Activated B cell treated with CpG ODN at 0.5 μM for 24 hours (primary cell): ENCODE results near the gene IGFLR1. TPM values are rescaled to one million over a fixed set of nuclear protein-coding genes. Genes with fewer than 3 reads are reported as not detected.

ENCODE experiments used
- ATAC-seq: fragments of 200-7000 bp; cut with Tn5 transposase; one replicate; pipeline ENCODE4 v1.10.0; 2021; ENCODE audit warnings: low read depth, mild to moderate bottlenecking, moderate library complexity
- CTCF ChIA-PET: fragments of 350-600 bp; sonication (Branson Sonifier 250); formaldehyde crosslinking; loops from one replicate; lab custom pipeline; 2021; ENCODE audit warnings: antibody characterized with exemption; lab: Charles Lee
- POLR2A ChIA-PET: fragments of 350-600 bp; sonication (Branson Sonifier 250); formaldehyde crosslinking; loops from one replicate; lab custom pipeline; 2021; ENCODE audit warnings: antibody characterized with exemption; lab: Charles Lee
- DNase-seq: peaks from one replicate; pipeline ENCODE4 v3.0.0; 2022
- H3K27ac Mint-ChIP-seq: one replicate; pipeline ENCODE4 v1.8.0; 2020; ENCODE audit warnings: mixed read lengths
- H3K27me3 Mint-ChIP-seq: one replicate; pipeline ENCODE4 v1.8.0; 2021; ENCODE audit warnings: mixed read lengths
- H3K36me3 Mint-ChIP-seq: one replicate; pipeline ENCODE4 v1.8.0; 2021; ENCODE audit warnings: low read depth, mixed read lengths
- H3K4me1 Mint-ChIP-seq: one replicate; pipeline ENCODE4 v1.8.0; 2021; ENCODE audit warnings: mixed read lengths
- H3K4me3 Mint-ChIP-seq: one replicate; pipeline ENCODE4 v1.8.0; 2020; ENCODE audit warnings: mild to moderate bottlenecking, mixed read lengths
- H3K9me3 Mint-ChIP-seq: one replicate; pipeline ENCODE4 v1.8.0; 2020; ENCODE audit warnings: mixed read lengths
- intact Hi-C: fragments of 100-400 bp; cut with micrococcal nuclease; formaldehyde crosslinking; loops from one replicate; pipeline ENCODE4 v1.15.1; 2024
- total RNA-seq: library from RNA; stranded (reverse); gene quantifications from 2 replicates; pipeline ENCODE4 v1.2.3, GENCODE V29; 2022
- TF ChIP-seq, protein P1 (sequence below): fragments of 200-600 bp; IDR thresholded peaks from one replicate; pipeline ENCODE4 v1.8.0; 2022; ENCODE audit warnings: antibody characterized with exemption, mild to moderate bottlenecking

IGFLR1 gene
- total RNA-seq, 1 donor from 2014 or later = 130 TPM

DNA sequence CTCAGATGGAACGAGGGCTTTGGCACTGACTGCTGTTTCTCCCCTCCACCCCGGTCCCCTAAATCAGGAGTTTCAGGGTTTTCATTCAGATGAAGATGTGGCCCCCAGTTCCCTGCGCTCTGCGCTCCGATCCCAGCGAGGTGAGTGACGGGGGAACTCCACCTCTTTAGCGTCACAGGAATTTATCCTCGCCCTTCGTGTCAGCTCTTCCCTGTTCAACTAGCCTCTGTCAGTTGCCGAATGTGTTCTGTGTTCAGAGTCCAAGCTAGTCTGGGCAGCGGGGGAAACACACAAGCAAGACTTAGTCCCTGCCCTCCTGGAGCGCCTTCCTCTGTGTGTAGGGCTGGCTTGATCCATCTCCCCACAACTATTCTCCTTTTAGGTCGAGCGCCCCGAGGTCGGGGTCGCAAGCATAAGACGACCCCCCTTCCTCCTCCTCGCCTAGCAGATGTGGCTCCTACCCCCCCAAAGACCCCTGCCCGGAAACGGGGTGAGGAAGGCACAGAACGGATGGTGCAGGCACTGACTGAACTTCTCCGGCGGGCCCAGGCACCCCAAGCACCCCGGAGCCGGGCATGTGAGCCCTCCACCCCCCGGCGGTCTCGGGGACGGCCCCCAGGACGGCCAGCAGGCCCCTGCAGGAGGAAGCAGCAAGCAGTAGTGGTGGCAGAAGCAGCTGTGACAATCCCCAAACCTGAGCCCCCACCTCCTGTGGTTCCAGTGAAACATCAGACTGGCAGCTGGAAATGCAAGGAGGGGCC lies 22.7 kb downstream of the IGFLR1 start:
- ChIA-PET CTCF (interaction anchor here (1.2 kb wide), 1 partner anchor 23 kb away, joined by 3 read pairs; the partner anchor contains the start of gene IGFLR1), POLR2A (interaction anchor here (0.6 to 3.4 kb wide), 7 partner anchors 18 to 37 kb away, joined by 3 to 22 read pairs (median 12); partner anchors contain the start of genes HSPB6, IGFLR1, LIN37 and PSENEN)
- no peak for ATAC-seq
- no peaks in the 10 kb centered on the region for H3K9me3 Mint-ChIP-seq
- peaks cover 44% of the 10 kb centered on the region for H3K4me1 Mint-ChIP-seq
- peaks cover 48% of the 10 kb centered on the region for H3K36me3 Mint-ChIP-seq
- TF ChIP-seq, protein P1, sequence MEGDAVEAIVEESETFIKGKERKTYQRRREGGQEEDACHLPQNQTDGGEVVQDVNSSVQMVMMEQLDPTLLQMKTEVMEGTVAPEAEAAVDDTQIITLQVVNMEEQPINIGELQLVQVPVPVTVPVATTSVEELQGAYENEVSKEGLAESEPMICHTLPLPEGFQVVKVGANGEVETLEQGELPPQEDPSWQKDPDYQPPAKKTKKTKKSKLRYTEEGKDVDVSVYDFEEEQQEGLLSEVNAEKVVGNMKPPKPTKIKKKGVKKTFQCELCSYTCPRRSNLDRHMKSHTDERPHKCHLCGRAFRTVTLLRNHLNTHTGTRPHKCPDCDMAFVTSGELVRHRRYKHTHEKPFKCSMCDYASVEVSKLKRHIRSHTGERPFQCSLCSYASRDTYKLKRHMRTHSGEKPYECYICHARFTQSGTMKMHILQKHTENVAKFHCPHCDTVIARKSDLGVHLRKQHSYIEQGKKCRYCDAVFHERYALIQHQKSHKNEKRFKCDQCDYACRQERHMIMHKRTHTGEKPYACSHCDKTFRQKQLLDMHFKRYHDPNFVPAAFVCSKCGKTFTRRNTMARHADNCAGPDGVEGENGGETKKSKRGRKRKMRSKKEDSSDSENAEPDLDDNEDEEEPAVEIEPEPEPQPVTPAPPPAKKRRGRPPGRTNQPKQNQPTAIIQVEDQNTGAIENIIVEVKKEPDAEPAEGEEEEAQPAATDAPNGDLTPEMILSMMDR = no peak
- H3K27me3 Mint-ChIP-seq = no peaks in the 10 kb centered on the region
- no peak for DNase-seq
- H3K27ac Mint-ChIP-seq = peak overlapping the region; percentile 31
- peak overlapping the region; percentile 88 for H3K4me3 Mint-ChIP-seq
- intact Hi-C loops = loop anchor here (10.0 kb wide), 1 partner anchor 395 kb away; the partner anchor contains the start of gene CD22

DNA sequence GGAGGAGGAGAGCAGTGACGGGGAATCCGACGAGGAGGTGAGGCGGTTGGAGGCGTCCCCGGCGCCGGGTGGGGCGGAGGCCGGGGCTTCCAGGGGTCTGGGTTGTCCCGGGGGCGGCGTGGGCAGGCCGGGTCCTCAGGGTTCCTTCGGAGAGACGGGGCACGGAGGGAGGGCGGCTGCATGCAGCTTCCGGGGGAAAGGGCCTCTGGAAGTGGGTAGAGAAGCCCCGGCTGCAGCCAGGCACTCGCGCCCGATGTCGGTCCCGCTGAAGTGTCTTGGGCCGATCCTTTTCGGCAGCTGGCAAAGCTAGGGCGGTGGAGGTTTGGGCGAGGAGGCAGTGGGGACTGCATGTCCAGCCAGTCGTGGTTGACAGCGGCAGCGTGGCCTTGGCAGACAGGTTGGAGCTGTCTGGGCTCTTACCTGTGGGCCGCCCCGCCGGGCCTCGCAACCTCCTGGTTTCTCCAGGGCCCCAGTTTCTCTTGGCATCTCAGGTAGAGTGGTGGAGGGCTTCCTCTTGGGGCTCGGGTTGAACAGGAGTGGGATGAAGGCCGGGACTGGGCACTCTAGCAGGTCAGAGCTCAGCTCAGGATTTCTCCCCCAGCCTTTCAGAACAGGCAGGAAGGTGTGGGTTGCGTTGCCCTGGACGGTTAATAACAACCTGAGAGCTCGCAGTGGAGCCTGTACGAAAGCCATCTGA lies 23.8 kb downstream of the IGFLR1 start:
- Mint-ChIP-seq H3K4me3 (peak overlapping the region; percentile 88), H3K27me3 (no peaks in the 10 kb centered on the region), H3K36me3 (peaks cover 39% of the 10 kb centered on the region), H3K27ac (peak overlapping the region; percentile 82), H3K4me1 (peaks cover 54% of the 10 kb centered on the region), H3K9me3 (no peaks in the 10 kb centered on the region)
- ATAC-seq = no peak
- CTCF ChIA-PET = interaction anchor here (0.9 to 1.7 kb wide), 3 partner anchors 19 to 24 kb away, joined by 3 to 5 read pairs (median 3); partner anchors contain the start of gene IGFLR1
- intact Hi-C loops = loop anchor here (10.0 kb wide), 1 partner anchor 394 kb away; the partner anchor contains the start of gene CD22
- POLR2A ChIA-PET = interaction anchor here (1.1 to 3.4 kb wide), 8 partner anchors 9 to 213 kb away, joined by 3 to 22 read pairs (median 9); partner anchors contain the start of genes HSPB6, IGFLR1, LIN37 and PSENEN
- TF ChIP-seq, protein P1 = no peak
- no peak for DNase-seq

DNA sequence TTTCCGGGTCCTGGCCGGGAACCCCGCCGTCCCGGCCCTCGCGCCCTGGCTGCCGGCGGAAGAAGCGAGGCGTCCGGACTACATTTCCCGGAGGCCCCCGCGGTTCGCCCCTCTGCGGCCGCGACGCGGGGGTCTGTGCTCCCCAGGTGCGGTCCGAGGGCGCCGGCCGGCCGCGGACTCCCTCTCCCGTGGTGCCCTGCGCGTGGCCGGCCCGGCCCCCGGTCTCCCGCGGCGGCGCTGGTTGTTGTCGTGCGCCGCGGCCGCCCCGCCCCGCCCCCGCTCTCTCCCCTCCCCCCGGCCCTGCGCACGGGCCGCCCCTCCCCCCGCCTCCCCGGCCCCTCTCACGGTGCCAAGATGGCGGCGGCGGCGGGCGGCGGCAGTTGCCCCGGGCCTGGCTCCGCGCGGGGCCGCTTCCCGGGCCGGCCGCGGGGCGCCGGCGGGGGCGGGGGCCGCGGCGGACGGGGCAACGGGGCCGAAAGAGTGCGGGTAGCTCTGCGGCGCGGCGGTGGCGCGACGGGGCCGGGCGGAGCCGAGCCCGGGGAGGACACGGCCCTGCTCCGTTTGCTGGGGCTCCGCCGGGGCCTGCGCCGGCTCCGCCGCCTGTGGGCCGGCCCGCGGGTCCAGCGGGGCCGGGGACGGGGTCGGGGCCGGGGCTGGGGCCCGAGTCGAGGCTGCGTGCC lies 24.4 kb downstream of the IGFLR1 start, which contains the start of gene KMT2B:
Gene KMT2B (plus strand): TSS at position 339 of the 680 bp plus-strand sequence. CDS start 16 bp downstream, at position 355.
- ATAC-seq = peak; percentile 35
- Mint-ChIP-seq H3K4me3 (peak within 1 kb of the TSS; percentile 93), H3K9me3 (no peaks in the 10 kb centered on the region), H3K36me3 (peaks cover 32% of the 10 kb centered on the region), H3K4me1 (peaks cover 61% of the 10 kb centered on the region), H3K27ac (peak within 1 kb of the TSS; percentile 97), H3K27me3 (no peaks in the 10 kb centered on the region)
- ChIA-PET POLR2A (interaction anchor here (1.1 to 3.4 kb wide), 8 partner anchors 10 to 213 kb away, joined by 3 to 22 read pairs (median 9); partner anchors contain the start of genes HSPB6, IGFLR1, LIN37 and PSENEN), CTCF (interaction anchor here (0.9 to 1.7 kb wide), 3 partner anchors 20 to 24 kb away, joined by 3 to 5 read pairs (median 3); partner anchors contain the start of gene IGFLR1)
- TF ChIP-seq, protein P1 = no peak
- intact Hi-C loops = loop anchor here (1.0 to 10.0 kb wide), 14 partner anchors 16 to 393 kb away; partner anchors contain the start of genes CD22, COX6B1, HCST and LIN37
- DNase-seq = peak; percentile 95

DNA sequence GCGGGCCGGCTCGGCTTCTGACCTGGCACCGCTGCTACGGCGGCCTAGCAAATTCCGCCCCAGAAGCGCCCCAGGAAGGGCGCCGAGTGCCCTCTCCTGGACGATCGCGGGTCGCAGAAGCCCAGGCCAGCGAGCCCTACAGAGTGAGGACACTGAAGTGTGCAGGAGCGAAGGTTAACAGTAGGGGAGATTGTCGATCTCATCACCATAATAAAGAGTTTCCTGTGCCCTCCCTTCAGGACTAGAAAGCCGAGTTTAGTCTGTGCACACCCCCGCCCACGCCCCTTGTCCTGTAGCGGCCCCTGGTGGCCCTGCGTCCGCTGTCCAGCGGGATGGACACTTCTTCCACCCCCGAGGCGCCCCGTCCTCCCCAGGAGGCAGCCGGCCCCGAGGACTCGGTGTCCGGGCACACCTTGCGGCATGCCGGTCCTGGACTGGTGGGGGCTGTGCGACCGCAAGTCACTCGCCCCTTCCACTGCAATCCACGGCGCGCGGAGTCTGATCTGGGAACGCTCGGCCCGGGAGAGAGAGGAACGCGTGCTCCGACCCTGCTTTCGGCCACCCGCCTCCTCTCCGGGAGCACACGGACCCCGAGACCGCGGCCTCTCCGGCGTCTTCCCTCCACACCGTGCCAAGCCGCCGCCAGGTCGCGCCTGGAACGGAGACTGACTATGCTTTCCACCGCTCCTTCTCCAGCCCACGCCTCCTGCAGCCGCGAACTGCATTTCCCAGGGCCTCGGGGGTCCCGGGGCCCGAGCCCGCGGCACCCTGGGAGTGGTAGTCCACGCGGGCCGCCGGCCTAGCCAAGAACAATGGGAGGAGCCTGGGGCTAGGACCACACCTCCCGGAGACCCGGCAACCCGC lies 25.2 kb downstream of the IGFLR1 start:
- intact Hi-C loops = loop anchor here (1.0 to 10.0 kb wide), 14 partner anchors 15 to 392 kb away; partner anchors contain the start of genes CD22, COX6B1, HCST and LIN37
- DNase-seq (peak; percentile 75), ATAC-seq (peak; percentile 79)
- Mint-ChIP-seq H3K27ac (peak overlapping the region; percentile 97), H3K36me3 (peaks cover 24% of the 10 kb centered on the region), H3K4me1 (peaks cover 69% of the 10 kb centered on the region), H3K4me3 (peak overlapping the region; percentile 93), H3K27me3 (no peaks in the 10 kb centered on the region), H3K9me3 (no peaks in the 10 kb centered on the region)
- TF ChIP-seq, protein P1 = no peak
- POLR2A ChIA-PET = interaction anchor here (1.5 to 7.2 kb wide), 7 partner anchors 11 to 69 kb away, joined by 5 to 238 read pairs (median 22); partner anchors contain the start of genes COX6B1, IGFLR1, LIN37 and PSENEN
- CTCF ChIA-PET = interaction anchor here (0.9 to 1.7 kb wide), 3 partner anchors 21 to 24 kb away, joined by 3 to 6 read pairs (median 5); no protein-coding TSS in a partner anchor
